K562 (cell line): ENCODE results near the gene EFCAB7. TPM values are rescaled to one million over a fixed set of nuclear protein-coding genes. Genes with fewer than 3 reads are reported as not detected.

Experiments used
- ATAC-seq: fragments of 200-7000 bp; cut with Tn5 transposase; 3 replicates; pipeline ENCODE4 v1.9.1; 2020; ENCODE audit warnings: moderate library complexity
- BruUV-seq: library from RNA; stranded (reverse); fragments of 400-500 nt; replicated peaks from 2 replicates; lab custom pipeline; 2021; lab: Mats Ljungman, UMichigan
- CTCF ChIA-PET: fragments of 300-600 bp; formaldehyde crosslinking; extraction: SDS; loops from one replicate; lab custom pipeline; 2021; ENCODE audit warnings: low intra/inter-chr PET ratio; lab: Yijun Ruan, JAX
- POLR2A ChIA-PET: fragments of 300-600, 350-650 bp; sonication (Branson Sonifier 250); formaldehyde crosslinking; extraction: SDS; loops from one replicate; lab custom pipeline; 2021; ENCODE audit warnings: antibody characterized with exemption, inconsistent platforms; lab: Yijun Ruan, JAX
- DNase-seq, 4 experiments: peaks; one replicate each; pipeline versions ENCODE4 v3.0.0 to v3.0.0-alpha.2; 2011 to 2018; ENCODE audit warnings: low spot score in 3 of 4, mixed read lengths in 3 of 4; ENCODE audit errors: extremely low read depth in 1 of 4
- FAIRE-seq: peaks from 2 replicates; lab custom pipeline; 2011; peaks lifted over from hg19 to GRCh38; lab: Jason Lieb, UNC
- H2AFZ ChIP-seq: 2 replicates; pipeline ENCODE4 v1.6.0; 2011; ENCODE audit warnings: low read depth, low read length, control low read depth, inconsistent platforms
- H3K27ac ChIP-seq: fragments of 200-600 bp; 3 replicates; pipeline ENCODE4 v1.8.0; 2011; ENCODE audit warnings: low read depth, mild to moderate bottlenecking, control low read depth, inconsistent platforms, low read length, moderate library complexity, mixed read lengths; ENCODE audit errors: extremely low read depth
- H3K27me3 ChIP-seq, 2 experiments: fragments of 300-600 bp in 1 of 2; 2 replicates in 1 of 2; 3 replicates in 1 of 2; pipeline versions ENCODE4 v1.6.0 to v1.8.0; 2011; ENCODE audit warnings: inconsistent platforms in 2 of 2, low read length in 2 of 2, mild to moderate bottlenecking in 1 of 2, mixed read lengths in 1 of 2, moderate library complexity in 1 of 2; ENCODE audit not compliant: control insufficient read depth in 2 of 2, insufficient read depth in 2 of 2
- H3K36me3 ChIP-seq: fragments of 300-600 bp; 3 replicates; pipeline ENCODE4 v1.8.0; 2011; ENCODE audit warnings: mild to moderate bottlenecking, low read length, inconsistent platforms; ENCODE audit not compliant: control insufficient read depth, insufficient read depth
- H3K4me1 ChIP-seq, 2 experiments: fragments of 200-600 bp in 1 of 2; replicated peaks in 1 of 2; 2 replicates in 1 of 2; 3 replicates in 1 of 2; pipeline versions ENCODE4 v1.5.1 to v1.8.0; 2011; ENCODE audit warnings: inconsistent platforms in 2 of 2, low read length in 2 of 2, mild to moderate bottlenecking in 1 of 2, mixed read lengths in 1 of 2, moderate library complexity in 1 of 2; ENCODE audit not compliant: control insufficient read depth in 2 of 2, insufficient read depth in 2 of 2
- H3K4me2 ChIP-seq: 2 replicates; pipeline ENCODE4 v1.6.1; 2011; ENCODE audit warnings: low read length, control low read depth, inconsistent platforms, mixed read lengths; ENCODE audit not compliant: insufficient read depth
- H3K4me3 ChIP-seq: fragments of 200-600 bp; sonication (generic), shearing (Covaris generic); 2 replicates; pipeline ENCODE4 v1.5.1; 2016; ENCODE audit warnings: control low read depth, inconsistent platforms
- H3K79me2 ChIP-seq: fragments of 200-600 bp; 3 replicates; pipeline ENCODE4 v1.8.0; 2011; ENCODE audit warnings: low read length, inconsistent platforms; ENCODE audit not compliant: control insufficient read depth, insufficient read depth
- H3K9ac ChIP-seq, 2 experiments: 2 replicates each; pipeline versions ENCODE4 v1.6.0 to v1.6.1; 2011; ENCODE audit warnings: low read depth in 2 of 2, low read length in 2 of 2, control low read depth in 1 of 2, inconsistent platforms in 1 of 2, mild to moderate bottlenecking in 1 of 2, mixed read lengths in 1 of 2; ENCODE audit not compliant: insufficient read depth in 1 of 2
- H3K9me1 ChIP-seq: one replicate; pipeline ENCODE4 v1.6.0; 2011; ENCODE audit warnings: inconsistent platforms, mild to moderate bottlenecking, low read length, moderate library complexity; ENCODE audit not compliant: control insufficient read depth, insufficient read depth
- H3K9me3 ChIP-seq: replicated peaks from 2 replicates; pipeline ENCODE4 v1.5.1; 2011; ENCODE audit warnings: low read depth, low read length, inconsistent platforms; ENCODE audit not compliant: control insufficient read depth, insufficient read depth
- H4K20me1 ChIP-seq: replicated peaks from 2 replicates; pipeline ENCODE4 v1.6.1; 2011; ENCODE audit warnings: low read length, inconsistent platforms, mixed read lengths; ENCODE audit not compliant: control insufficient read depth, insufficient read depth
- DIDO1 ChIP-seq: fragments of 450-650 bp; IDR thresholded peaks from 2 replicates; pipeline ENCODE4 v1.6.1; 2016; ENCODE audit warnings: low read depth, missing biosample characterization, missing genetic modification characterization
- FOXK2 ChIP-seq, 2 experiments: fragments of 450-650 bp; IDR thresholded peaks in 1 of 2; conservative IDR thresholded peaks in 1 of 2; 2 replicates each; pipeline ENCODE4 v1.6.1; 2016; ENCODE audit warnings: low read depth in 2 of 2, mild to moderate bottlenecking in 1 of 2
- KHSRP ChIP-seq: fragments of 450-650 bp; IDR thresholded peaks from 2 replicates; pipeline ENCODE4 v1.6.1; 2017
- MECOM ChIP-seq: fragments of 250-450 bp; sonication (Bioruptor Pico); IDR thresholded peaks from 2 replicates; pipeline ENCODE4 v1.8.0; 2022; ENCODE audit warnings: inconsistent platforms
- PML ChIP-seq: IDR thresholded peaks from 2 replicates; pipeline ENCODE4 v1.6.1; 2012; ENCODE audit warnings: low read length, inconsistent platforms
- SETDB1 ChIP-seq: IDR thresholded peaks from one replicate; pipeline ENCODE4 v1.6.1; 2012; ENCODE audit warnings: low read length, control low read depth, inconsistent platforms
- ZFP36 ChIP-seq: fragments of 150-350 bp; IDR thresholded peaks from 2 replicates; pipeline ENCODE4 v1.6.1; 2018; ENCODE audit warnings: low read length, low read depth; ENCODE audit not compliant: partially characterized antibody
- ZNF23 ChIP-seq: fragments of 250-450 bp; sonication (Bioruptor Pico); IDR thresholded peaks from 2 replicates; pipeline ENCODE4 v1.4.0; 2020; ENCODE audit warnings: mild to moderate bottlenecking
- WGBS: fragments of 100-300 bp; shearing (Covaris generic); methylation state at CpG from one replicate; pipeline ENCODE4 v1.1.6; 2016; ENCODE audit warnings: low coverage, mixed read lengths; ENCODE audit not compliant: insufficient coverage; ENCODE audit errors: missing lambda C conversion rate; 5-methylcytosine and 5-hydroxymethylcytosine counted together
- in situ Hi-C: fragments of 300-500 bp; cut with MboI; formaldehyde crosslinking; loops from 4 replicates; pipeline ENCODE4 v1.15.0; 2018; ENCODE audit warnings: inconsistent platforms, mixed read lengths
- intact Hi-C: fragments of 100-400 bp; cut with micrococcal nuclease; formaldehyde crosslinking; loops from 2 replicates; pipeline ENCODE4 v1.14.2; 2022
- polyA plus RNA-seq, 8 experiments: library from polyadenylated mRNA; depleted of rRNA in 4 of 8; stranded (reverse) in 5 of 8; unstranded in 3 of 8; fragments of >200 nt; fragmentation: Nextera tagmentation in 2 of 8; fragmentation: Illumina TruSeq in 1 of 8; extraction: Ambion mirVana in 2 of 8; extraction: Trizol in 1 of 8; gene quantifications; 2 replicates each; pipeline versions ENCODE4 v1.2.1 to v1.2.3, GENCODE V29; 2011 to 2014; ENCODE audit warnings: inconsistent platforms in 1 of 8, missing spikeins in 1 of 8
- total RNA-seq, 7 experiments: library from RNA; depleted of rRNA in 6 of 7; stranded (reverse); fragments of >200 nt in 6 of 7; fragmentation: Illumina TruSeq in 2 of 7; extraction: Trizol in 2 of 7; gene quantifications; 2 replicates each; pipeline versions ENCODE4 v1.2.1 to v1.2.3, GENCODE V29; 2011 to 2021; ENCODE audit warnings: low replicate concordance in 1 of 7
- TF ChIP-seq, protein P1 (sequence below): fragments of 250-450 bp; sonication (Bioruptor Pico); IDR thresholded peaks from 2 replicates; pipeline ENCODE4 v1.8.0; 2021; ENCODE audit warnings: mild to moderate bottlenecking, moderate library complexity

EFCAB7 gene
- total and polyA plus RNA-seq, 9 of the 15 experiments (the other 6 are each of a cell fraction or from before 2014, with no cell fraction given): 3.2 to 7.6 (median 5.7) TPM

- Histone ChIP-seq H2AFZ (no peak overlapping the region), H3K36me3 (no peaks in the 10 kb centered on the region), H3K4me3 (no peak overlapping the region), H4K20me1 (no peaks in the 10 kb centered on the region), H3K4me2 (no peak overlapping the region), H3K79me2 (no peaks in the 10 kb centered on the region), H3K27me3 (peaks cover 13 to 17% of the 10 kb centered on the region in 2 experiments), H3K4me1 (no peaks in the 10 kb centered on the region), H3K9ac (no peak overlapping the region), H3K9me3 (no peaks in the 10 kb centered on the region), H3K9me1 (no peaks in the 10 kb centered on the region), H3K27ac (no peak overlapping the region)
- FAIRE-seq: no peak
- WGBS: 0% methylated on average over 5 of the region's 5 CpGs
- DNase-seq: no peak
- in situ Hi-C loops: no loop called here
- BruUV-seq: no TSS peak
- TF ChIP-seq FOXK2 (conservative IDR thresholded peaks at IDR 0.05 in 1 of 2, IDR thresholded peaks at IDR 0.05 in 1 of 2; ENCODE audit: low read depth in 2 of 2): no peak
- no peak for TF ChIP-seq MECOM (CRISPR knock-in tag)
- no peak for TF ChIP-seq DIDO1 (tag)
- TF ChIP-seq, protein P1, sequence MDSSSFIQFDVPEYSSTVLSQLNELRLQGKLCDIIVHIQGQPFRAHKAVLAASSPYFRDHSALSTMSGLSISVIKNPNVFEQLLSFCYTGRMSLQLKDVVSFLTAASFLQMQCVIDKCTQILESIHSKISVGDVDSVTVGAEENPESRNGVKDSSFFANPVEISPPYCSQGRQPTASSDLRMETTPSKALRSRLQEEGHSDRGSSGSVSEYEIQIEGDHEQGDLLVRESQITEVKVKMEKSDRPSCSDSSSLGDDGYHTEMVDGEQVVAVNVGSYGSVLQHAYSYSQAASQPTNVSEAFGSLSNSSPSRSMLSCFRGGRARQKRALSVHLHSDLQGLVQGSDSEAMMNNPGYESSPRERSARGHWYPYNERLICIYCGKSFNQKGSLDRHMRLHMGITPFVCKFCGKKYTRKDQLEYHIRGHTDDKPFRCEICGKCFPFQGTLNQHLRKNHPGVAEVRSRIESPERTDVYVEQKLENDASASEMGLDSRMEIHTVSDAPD: no peak
- TF ChIP-seq KHSRP: no peak
- TF ChIP-seq SETDB1: no peak
- TF ChIP-seq ZNF23: no peak
- no peak for TF ChIP-seq ZFP36
- no peak for TF ChIP-seq PML
- ChIA-PET CTCF (interaction anchor here (0.6 kb wide), 1 partner anchor 59 kb away, joined by 5 read pairs; no protein-coding TSS in a partner anchor), POLR2A (no interaction called here)
- ATAC-seq: no peak
- intact Hi-C loops: no loop called here
These were observed 79.3 kb downstream of the EFCAB7 start for GRCh38 chr1:63602629-63603028.
